ENCODE measurements around the gene ADI1.

Gene ADI1

DNA sequence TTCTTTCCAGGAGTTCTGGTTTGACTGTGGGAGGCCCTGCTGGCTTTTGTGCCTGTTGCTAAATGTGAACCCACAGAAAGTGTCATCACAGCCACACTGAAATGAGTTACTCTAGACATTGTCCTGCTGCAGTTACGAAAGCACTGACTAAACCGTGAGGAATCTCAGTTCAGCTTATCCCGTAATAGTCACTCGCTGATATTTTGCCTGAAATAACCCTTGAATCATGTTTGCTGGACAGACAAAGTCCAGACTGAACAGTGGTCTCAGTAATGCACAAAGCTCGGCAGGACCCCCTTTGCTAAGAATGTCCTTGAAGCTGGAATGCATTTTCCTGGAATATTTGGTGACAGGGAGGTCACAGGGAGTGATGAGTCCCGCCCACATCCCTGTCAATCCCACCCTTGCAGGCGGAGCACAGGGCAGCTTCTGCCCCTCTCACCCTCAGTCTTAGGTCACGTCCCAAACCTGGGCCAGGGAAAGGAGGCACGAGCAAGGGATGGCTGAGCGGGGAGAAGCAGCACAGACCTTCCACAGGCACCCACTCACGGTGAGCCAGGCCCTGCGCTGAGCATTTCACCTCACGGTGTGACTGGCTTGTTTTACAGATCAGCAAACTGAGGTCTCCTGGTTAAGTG lies 53.4 kb downstream of the ADI1 start:
- no peak for DNase-seq (ENCODE audit: low spot score)
- TF ChIP-seq CTCF (IDR thresholded peaks at IDR 0.05; ENCODE audit: extremely low read depth, missing control alignments): no peak

DNA sequence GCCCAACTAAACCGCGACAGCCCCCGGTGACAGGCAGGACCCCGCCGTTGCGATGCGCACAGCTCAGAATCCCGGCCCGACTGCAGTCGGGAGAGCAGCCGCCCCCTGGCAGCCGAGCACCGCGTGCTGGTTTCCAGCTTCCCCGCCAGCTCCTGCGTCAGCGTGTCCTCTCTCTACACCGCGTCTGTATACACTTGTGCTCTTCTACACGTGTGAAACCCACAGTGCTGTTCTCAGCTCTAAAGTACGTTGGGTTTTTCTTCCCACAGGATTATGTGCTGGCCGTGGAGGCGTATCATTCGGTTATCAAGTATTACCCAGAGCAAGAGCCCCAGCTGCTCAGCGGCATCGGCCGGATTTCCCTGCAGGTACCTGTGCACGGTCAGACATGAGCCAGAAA lies 54.0 kb downstream of the ADI1 start:
- no peak for DNase-seq (ENCODE audit: low spot score)

GRCh38 chr2:3464401-3465005 lies 54.8 kb downstream of the ADI1 start:
- no peak for TF ChIP-seq CTCF (IDR thresholded peaks at IDR 0.05; ENCODE audit: extremely low read depth, missing control alignments)
- DNase-seq (ENCODE audit: low spot score): no peak

More for the DNA sequence above, 54.0 kb downstream of the ADI1 start:
- no peak for TF ChIP-seq CTCF (IDR thresholded peaks at IDR 0.05; ENCODE audit: extremely low read depth, missing control alignments)

GRCh38 chr2:3463944-3464343 lies 55.4 kb downstream of the ADI1 start:
- TF ChIP-seq CTCF (IDR thresholded peaks at IDR 0.05; ENCODE audit: extremely low read depth, missing control alignments): no peak
- no peak for DNase-seq (ENCODE audit: low spot score)

- no peak for DNase-seq (ENCODE audit: low spot score)
- no peak for TF ChIP-seq CTCF (IDR thresholded peaks at IDR 0.05; ENCODE audit: extremely low read depth, missing control alignments)
Observed at GRCh38 chr2:3463186-3463835, 56.0 kb downstream of the ADI1 start.

- no peak for DNase-seq (ENCODE audit: low spot score)
- no peak for TF ChIP-seq CTCF (IDR thresholded peaks at IDR 0.05; ENCODE audit: extremely low read depth, missing control alignments)
Observed at GRCh38 chr2:3462493-3463104, 56.7 kb downstream of the ADI1 start.

All from GM20000 (cell line).